Breast epithelium (tissue), 3 donors: ENCODE results near the gene AHDC1.
"Not testable (repeated sequence)": the region's sequence is repeated elsewhere in the genome, so short reads cannot be mapped to it uniquely, and the experiment has no call there.

Experiments used
- CTCF ChIP-seq, 3 donors: fragments of 450-650 bp; IDR thresholded peaks; one replicate each; pipeline ENCODE4 v1.5.1; 2016 to 2017; ENCODE audit warnings: antibody characterized with exemption in 3 of 3, mild to moderate bottlenecking in 3 of 3, moderate library complexity in 3 of 3
- POLR2A ChIP-seq: fragments of 450-650 bp; IDR thresholded peaks from one replicate; pipeline ENCODE4 v1.6.1; 2016; ENCODE audit warnings: antibody characterized with exemption, mild to moderate bottlenecking, moderate library complexity
- POLR2AphosphoS5 ChIP-seq, 3 donors: sonication (generic); formaldehyde crosslinking; IDR thresholded peaks; one replicate each; pipeline ENCODE4 v1.6.1; 2017; ENCODE audit warnings: antibody characterized with exemption in 3 of 3

GRCh38 chr1:27619782-27620438, 16.0 kb upstream of the AHDC1 start:
- not testable (repeated sequence) for TF ChIP-seq CTCF (IDR thresholded peaks at IDR 0.05); POLR2A; POLR2AphosphoS5 (IDR thresholded peaks at IDR 0.05)
